ENCODE measurements around the gene REV3L. TPM values are rescaled to one million over a fixed set of nuclear protein-coding genes. Genes with fewer than 3 reads are reported as not detected.

REV3L gene
- total and polyA plus RNA-seq, 2 of the 8 experiments (the other 6 are each of a cell fraction or from before 2014, with no cell fraction given) = 2.1 to 6.6 TPM

DNA sequence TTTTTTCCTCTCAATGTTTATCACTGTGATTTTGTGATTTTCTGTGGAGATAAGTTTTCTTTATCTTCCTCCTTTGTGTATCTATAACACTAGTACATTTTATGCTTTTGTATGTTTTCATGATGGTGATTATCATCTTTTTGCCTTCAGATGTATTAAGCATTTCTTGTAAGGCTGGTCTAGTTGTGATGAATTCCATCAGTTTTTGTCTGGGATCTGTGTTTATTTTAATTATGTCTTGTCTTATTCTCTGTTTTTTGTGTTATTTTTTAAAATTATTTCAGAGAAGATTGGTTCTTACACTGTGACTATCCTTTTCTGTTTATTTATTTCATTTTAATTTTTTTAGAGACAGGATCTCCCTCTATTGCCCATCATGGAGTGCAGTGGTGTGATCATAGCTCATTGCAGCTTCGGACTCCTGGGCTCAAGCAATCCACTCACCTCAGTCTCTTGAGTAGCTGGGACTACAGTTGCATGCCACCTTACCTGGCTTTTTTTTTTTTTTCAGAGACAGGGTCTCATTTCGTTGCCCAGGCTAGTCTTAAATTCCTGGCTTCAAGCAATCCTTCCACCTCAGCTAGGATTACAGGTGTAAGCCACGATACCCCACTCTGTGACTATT, 208.3 kb downstream of the REV3L start (continued):
- TF ChIP-seq POU5F1 (IDR thresholded peaks at IDR 0.05; ENCODE audit: low read depth, low read length) (no peak), POLR2A (IDR thresholded peaks at IDR 0.05; ENCODE audit: control extremely low read depth in 1 of 2, low read depth in 2 of 2, low read length in 2 of 2) (no peak), PHF8 (conservative IDR thresholded peaks at IDR 0.05; ENCODE audit: low read depth, low read length) (no peak), RNF2 (IDR thresholded peaks at IDR 0.05; ENCODE audit: borderline replicate concordance, low read depth, low read length, missing control alignments, poor library complexity, severe bottlenecking) (no peak), TEAD4 (IDR thresholded peaks at IDR 0.05; ENCODE audit: low read depth, low read length) (no peak), EGR1 (IDR thresholded peaks at IDR 0.05; ENCODE audit: borderline replicate concordance, low read depth, low read length) (no peak), BCL11A (IDR thresholded peaks at IDR 0.05; ENCODE audit: low read depth in 2 of 2, low read length in 2 of 2) (no peak)
- TF ChIP-seq, protein P1, sequence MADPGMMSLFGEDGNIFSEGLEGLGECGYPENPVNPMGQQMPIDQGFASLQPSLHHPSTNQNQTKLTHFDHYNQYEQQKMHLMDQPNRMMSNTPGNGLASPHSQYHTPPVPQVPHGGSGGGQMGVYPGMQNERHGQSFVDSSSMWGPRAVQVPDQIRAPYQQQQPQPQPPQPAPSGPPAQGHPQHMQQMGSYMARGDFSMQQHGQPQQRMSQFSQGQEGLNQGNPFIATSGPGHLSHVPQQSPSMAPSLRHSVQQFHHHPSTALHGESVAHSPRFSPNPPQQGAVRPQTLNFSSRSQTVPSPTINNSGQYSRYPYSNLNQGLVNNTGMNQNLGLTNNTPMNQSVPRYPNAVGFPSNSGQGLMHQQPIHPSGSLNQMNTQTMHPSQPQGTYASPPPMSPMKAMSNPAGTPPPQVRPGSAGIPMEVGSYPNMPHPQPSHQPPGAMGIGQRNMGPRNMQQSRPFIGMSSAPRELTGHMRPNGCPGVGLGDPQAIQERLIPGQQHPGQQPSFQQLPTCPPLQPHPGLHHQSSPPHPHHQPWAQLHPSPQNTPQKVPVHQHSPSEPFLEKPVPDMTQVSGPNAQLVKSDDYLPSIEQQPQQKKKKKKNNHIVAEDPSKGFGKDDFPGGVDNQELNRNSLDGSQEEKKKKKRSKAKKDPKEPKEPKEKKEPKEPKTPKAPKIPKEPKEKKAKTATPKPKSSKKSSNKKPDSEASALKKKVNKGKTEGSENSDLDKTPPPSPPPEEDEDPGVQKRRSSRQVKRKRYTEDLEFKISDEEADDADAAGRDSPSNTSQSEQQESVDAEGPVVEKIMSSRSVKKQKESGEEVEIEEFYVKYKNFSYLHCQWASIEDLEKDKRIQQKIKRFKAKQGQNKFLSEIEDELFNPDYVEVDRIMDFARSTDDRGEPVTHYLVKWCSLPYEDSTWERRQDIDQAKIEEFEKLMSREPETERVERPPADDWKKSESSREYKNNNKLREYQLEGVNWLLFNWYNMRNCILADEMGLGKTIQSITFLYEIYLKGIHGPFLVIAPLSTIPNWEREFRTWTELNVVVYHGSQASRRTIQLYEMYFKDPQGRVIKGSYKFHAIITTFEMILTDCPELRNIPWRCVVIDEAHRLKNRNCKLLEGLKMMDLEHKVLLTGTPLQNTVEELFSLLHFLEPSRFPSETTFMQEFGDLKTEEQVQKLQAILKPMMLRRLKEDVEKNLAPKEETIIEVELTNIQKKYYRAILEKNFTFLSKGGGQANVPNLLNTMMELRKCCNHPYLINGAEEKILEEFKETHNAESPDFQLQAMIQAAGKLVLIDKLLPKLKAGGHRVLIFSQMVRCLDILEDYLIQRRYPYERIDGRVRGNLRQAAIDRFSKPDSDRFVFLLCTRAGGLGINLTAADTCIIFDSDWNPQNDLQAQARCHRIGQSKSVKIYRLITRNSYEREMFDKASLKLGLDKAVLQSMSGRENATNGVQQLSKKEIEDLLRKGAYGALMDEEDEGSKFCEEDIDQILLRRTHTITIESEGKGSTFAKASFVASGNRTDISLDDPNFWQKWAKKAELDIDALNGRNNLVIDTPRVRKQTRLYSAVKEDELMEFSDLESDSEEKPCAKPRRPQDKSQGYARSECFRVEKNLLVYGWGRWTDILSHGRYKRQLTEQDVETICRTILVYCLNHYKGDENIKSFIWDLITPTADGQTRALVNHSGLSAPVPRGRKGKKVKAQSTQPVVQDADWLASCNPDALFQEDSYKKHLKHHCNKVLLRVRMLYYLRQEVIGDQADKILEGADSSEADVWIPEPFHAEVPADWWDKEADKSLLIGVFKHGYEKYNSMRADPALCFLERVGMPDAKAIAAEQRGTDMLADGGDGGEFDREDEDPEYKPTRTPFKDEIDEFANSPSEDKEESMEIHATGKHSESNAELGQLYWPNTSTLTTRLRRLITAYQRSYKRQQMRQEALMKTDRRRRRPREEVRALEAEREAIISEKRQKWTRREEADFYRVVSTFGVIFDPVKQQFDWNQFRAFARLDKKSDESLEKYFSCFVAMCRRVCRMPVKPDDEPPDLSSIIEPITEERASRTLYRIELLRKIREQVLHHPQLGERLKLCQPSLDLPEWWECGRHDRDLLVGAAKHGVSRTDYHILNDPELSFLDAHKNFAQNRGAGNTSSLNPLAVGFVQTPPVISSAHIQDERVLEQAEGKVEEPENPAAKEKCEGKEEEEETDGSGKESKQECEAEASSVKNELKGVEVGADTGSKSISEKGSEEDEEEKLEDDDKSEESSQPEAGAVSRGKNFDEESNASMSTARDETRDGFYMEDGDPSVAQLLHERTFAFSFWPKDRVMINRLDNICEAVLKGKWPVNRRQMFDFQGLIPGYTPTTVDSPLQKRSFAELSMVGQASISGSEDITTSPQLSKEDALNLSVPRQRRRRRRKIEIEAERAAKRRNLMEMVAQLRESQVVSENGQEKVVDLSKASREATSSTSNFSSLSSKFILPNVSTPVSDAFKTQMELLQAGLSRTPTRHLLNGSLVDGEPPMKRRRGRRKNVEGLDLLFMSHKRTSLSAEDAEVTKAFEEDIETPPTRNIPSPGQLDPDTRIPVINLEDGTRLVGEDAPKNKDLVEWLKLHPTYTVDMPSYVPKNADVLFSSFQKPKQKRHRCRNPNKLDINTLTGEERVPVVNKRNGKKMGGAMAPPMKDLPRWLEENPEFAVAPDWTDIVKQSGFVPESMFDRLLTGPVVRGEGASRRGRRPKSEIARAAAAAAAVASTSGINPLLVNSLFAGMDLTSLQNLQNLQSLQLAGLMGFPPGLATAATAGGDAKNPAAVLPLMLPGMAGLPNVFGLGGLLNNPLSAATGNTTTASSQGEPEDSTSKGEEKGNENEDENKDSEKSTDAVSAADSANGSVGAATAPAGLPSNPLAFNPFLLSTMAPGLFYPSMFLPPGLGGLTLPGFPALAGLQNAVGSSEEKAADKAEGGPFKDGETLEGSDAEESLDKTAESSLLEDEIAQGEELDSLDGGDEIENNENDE (IDR thresholded peaks at IDR 0.05; ENCODE audit: insufficient replicate concordance, low read length) = no peak

Measured in H1 (cell line).